ENCODE results near the gene OTP.

Gene OTP

DNA sequence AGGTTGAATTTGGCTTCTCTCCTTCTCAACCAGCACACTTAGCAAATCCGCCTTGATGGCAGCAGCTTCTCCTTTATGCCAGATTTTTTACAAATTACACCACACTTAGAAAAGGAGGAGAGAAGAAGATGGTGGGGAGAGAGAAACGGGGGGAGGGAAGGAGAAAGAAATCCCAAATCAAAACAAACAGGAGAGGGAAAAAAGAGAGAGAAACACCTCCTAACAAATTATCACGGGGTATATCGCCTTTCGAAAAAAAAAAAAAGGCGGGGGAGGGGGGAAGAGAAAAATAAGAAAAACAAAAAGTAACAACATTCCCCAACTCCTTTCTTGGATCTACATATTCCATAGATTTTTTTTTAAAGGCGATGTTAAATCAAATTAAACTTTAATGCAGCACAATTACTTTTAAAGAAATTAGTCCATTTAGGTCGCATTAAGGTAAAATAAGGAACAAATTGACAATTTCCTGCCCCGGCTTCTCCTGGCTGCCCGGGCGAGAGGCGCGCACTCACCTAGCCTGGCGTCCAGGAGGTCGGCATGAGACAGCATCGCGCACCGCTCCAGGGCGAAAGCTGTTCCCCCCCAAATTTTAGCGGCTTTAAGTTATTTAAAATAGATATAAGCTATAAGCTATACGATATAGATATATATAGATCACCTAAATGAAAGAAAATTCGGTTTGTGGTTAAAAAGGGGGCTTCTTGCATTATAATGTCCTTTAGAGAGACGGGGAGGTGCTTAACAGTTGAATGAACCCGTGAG lies at the start of gene OTP:
Gene OTP (minus strand): TSS at position 716 of the 765 bp plus-strand sequence. CDS start 164 bp downstream, at position 552.
- DNase-seq: no peak

DNA sequence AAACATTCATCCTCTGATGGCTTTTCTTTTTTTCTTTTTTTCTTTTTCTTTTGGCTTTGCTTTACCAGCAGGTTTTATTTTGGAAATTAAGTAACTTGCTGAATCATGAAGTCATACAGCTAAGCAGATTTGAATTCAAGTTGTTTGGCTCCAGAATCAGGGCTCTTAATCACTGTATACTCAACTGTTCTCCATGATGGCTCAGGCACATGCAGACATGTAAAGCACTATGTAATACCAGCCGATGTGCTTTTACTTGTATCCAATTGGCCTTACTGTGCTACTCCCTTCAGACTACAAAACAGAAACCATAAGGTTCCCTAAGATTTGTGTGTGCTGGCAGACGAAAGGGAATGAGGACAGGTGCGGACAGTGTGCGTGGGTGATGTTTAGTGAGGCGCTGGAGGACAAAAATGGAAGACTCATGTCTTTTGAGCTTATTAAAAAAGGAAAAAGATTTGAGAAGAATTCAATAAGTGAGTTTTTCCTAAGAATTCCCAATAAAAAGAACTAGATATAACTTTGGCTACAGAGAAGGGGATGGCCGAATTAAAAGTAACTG lies 44.7 kb upstream of the OTP start:
- no peak for DNase-seq

- DNase-seq: no peak
Observed at GRCh38 chr5:77670526-77670925, 32.0 kb upstream of the OTP start.

GRCh38 chr5:77669677-77670076 lies 31.2 kb upstream of the OTP start:
- peak; percentile 25 for DNase-seq

GRCh38 chr5:77663090-77663863 lies 24.8 kb upstream of the OTP start:
- no peak for DNase-seq

- DNase-seq: no peak
Observed at GRCh38 chr5:77662635-77663034, 24.1 kb upstream of the OTP start.

- no peak for DNase-seq
Observed at GRCh38 chr5:77658662-77659061, 20.1 kb upstream of the OTP start.

GRCh38 chr5:77651343-77651742 lies 12.8 kb upstream of the OTP start:
- DNase-seq: no peak

DNA sequence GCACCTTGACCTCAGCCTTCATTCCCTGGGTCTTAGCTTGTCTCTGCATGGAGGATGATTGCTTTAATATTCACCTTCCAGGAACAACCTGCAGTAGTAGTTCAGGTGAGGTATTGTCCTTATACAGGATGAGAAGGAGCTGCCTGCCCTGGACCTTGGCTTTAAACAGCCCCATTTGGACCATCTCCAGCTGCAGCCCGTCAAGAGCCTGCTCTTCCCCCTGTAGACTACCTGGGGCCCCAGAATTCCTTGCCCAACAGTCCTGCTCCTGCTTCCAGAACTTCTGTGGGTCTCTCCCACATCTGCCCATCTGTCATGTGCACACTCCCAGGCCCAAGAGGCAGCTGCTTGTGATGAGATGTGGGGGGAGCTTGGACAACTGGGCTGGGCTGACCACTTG lies 12.2 kb upstream of the OTP start:
- DNase-seq: no peak

- no peak for DNase-seq
Observed at GRCh38 chr5:77649776-77650175, 11.3 kb upstream of the OTP start.

- no peak for DNase-seq
Observed at GRCh38 chr5:77645995-77646639, 7.6 kb upstream of the OTP start.

GRCh38 chr5:77645158-77645994 lies 6.9 kb upstream of the OTP start:
- DNase-seq: no peak

DNA sequence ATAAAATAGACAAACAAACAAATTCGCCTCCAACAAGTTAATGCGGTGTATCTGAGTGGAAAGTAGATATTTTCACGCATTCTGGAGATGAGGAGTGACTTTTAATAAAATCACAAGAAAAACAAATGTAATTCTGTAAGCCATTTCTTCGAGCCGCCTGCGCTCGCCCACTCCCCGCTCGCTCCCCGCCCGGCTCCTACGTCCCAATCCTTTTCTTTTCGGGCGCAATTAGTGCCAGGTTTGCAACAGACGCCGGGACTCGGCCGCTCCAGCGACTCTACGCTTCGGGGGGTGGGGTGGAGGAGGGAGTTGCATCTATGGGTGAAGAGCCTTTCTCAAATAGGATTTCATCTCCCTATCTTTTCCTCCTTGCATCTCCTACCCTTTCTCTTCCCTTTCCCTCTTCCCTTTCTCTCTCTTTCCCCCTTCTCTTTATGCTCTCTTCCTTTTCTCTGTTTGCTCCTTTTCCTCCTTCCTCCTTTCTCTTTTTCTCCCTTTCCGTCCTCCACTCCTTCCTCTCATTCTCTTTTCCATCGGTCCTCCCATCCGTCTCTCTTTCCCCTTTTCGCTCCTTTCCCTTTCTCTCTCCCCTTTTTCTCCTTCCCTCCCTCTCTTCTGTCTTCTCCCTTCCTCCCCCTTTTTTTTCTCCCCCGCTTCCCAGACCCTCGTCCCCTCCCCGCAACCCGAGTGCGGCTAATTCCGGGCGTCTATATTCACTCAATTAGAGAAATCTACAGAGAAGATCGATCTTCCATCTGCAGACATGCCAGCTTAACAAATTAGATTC lies 6.1 kb upstream of the OTP start:
- peak; percentile 12 for DNase-seq

DNA sequence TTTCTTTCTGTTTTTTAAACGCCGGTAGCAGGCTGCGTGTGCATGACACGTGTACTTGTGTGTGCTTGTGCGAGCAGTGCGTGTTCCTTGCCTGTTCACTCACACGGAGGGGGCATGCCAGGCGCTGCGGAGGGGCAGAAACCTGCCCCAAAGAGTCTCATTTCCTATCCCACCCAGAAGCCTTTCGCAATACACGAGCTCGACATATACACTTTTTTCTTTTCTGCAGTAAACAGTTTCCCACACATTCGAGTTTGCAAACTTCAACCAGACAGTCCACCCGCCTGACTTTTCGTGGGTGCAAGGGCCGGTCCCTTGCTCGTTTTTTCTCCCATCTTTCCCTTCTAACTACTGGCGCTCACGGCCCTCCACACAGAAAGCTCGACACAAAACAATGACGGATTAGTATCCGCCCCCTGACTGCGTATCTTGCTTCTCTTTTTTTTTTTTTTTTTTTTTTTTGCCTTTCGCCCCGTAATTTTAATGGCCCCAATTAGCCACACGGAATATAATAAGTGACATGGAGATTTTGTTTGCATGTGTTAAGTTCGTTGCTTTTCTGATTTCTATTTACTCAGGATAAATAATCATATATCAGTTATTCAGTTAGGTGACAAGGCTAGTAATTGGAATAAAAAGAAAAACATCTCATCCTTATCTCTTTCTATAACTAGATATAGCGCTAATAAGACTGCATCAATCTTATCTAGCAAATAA lies 5.3 kb upstream of the OTP start:
- DNase-seq: peak; percentile 41

DNA sequence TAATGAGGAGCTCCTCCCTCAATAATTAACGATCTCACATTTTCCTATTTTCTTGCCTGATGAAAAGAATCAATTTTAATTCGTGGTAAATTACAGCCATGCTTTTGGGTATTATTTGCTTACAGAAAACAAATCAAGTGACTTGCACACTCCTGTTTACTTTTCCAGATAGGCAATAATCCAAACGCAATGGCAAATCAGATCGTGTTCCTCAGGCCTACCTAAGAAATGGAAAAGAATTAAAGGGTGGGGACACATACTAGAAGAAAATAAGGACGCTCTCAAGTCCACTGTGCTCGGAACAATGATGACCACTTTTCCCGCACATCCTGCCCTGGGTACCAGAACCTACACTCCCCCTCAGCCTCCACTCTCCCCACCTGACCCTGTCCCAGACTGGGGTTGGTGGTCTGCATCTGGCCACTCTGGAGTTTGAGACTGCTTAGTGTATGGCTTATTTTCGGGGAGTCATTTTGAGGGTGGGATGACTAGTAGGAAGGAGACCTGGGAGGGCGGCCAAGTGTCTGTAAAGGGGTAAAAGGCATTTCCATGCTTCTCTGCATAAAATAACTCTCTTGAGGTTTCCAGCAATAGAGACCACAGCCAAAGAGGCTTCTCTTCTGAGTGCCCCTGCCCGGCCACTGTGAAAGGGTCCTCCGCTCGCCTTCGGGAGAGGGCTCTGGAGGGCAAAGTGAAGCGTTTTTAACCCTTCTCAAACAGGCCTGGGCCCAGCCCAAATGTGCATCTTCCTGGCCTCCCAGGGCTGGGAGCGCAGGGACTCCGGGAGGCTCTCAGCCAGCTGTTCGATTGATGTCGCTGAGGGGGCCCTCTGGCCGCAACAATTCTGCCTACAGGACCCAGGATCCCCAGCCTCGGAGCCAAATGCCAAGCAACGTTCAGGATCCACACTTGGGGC lies 4.5 kb upstream of the OTP start:
- no peak for DNase-seq

DNA sequence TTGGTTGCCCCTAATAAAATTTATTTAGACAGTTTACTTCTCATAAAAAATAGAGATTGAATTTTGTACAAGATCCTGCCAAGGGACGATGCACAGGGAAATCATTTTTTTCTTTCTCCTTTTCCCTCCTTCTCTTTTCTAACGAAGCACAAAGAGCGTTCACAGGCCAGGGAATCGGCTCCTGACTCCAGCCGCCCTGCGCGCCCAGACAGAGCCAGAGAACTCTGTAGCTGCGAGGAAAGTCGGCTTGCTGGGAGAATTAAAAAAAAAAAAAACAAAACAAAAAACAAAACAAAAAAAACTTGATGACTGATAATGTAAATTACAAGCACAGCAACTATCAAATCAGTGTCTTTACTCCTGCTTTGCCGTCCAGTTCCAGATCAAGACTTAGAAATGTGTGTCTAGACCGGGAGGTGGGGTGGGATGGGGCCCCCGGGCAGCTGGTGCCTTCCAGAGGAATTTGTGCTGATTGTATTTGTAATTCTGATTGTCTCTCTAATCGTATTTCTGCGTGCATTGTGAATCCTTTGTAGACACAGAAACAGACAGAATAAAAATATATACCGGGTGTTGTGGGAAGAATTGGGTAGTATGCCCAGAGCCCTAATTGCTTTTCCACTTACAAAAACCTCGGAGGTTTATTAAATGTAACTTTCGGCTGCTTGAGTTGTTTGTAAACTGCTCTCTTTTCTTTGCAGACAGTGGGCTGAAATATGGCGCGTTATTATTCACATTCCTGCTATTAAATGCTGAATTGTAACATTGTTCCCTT lies 3.6 kb upstream of the OTP start:
- no peak for DNase-seq

DNA sequence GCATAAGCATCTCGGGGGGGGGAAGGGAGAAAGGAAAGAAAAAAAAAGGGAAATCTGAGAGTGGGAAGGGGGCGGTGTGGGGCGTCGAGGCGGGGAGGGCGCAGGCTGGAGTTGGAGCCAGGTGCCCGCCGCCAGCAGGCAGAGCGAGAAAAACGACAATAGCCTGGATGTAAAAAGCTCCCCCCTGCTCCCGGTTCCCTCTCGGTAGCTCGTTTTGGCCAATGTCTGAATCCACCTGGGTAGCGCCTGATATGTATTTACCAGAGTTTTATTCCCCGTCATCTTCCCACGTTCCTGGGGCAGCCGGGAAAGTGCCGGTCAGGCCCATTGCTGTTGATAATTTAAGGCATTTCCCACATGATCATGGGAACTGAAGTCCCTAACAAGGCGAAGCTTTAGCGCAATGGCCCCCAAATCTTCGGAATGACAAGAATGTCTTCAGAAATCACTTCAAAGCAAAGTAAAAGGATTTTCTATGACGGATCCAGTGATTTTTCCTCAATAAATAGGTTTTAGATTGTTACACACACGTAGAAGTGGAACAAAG lies 3.0 kb upstream of the OTP start:
- DNase-seq: no peak

GRCh38 chr5:77640589-77641396 lies 2.3 kb upstream of the OTP start:
- no peak for DNase-seq

Measured in NCI-H146 (cell line).